Activated CD4-positive, alpha-beta T cell treated with anti-CD3 and anti-CD28 coated beads, Interleukin-2, amount 50 U/mL, for 16 hours (primary cell): Measurements from ENCODE around the gene TCF15.
"Not testable (repeated sequence)": the region's sequence is repeated elsewhere in the genome, so short reads cannot be mapped to it uniquely, and the experiment has no call there.

ENCODE experiments used
- DNase-seq: peaks from one replicate; pipeline ENCODE4 v3.0.0-alpha.2; 2020

Gene TCF15

GRCh38 chr20:610130-611046 lies at the start of gene TCF15:
TSS of gene TCF15 (minus strand) at chr20:610309. CDS start at chr20:610237, 72 bp downstream.
- peak; percentile 6 for DNase-seq

GRCh38 chr20:658731-659291 lies 48.7 kb upstream of the TCF15 start:
- no peak for DNase-seq

- DNase-seq, result no peak
Measured at GRCh38 chr20:658202-658601, 48.1 kb upstream of the TCF15 start.

- no peak for DNase-seq
Measured at GRCh38 chr20:655726-656624, 45.9 kb upstream of the TCF15 start.

- no peak for DNase-seq
Measured at GRCh38 chr20:654417-654750, 44.3 kb upstream of the TCF15 start.

- no peak for DNase-seq
Measured at GRCh38 chr20:653590-654416, 43.7 kb upstream of the TCF15 start.

- DNase-seq, result peak; percentile 85
Measured at GRCh38 chr20:653110-653589, 43.0 kb upstream of the TCF15 start, which contains the start of gene SRXN1. TSS of gene SRXN1 (minus strand) at chr20:653200. CDS start at chr20:653185, 15 bp downstream.

GRCh38 chr20:652615-653109 lies 42.6 kb upstream of the TCF15 start:
- peak; percentile 16 for DNase-seq

- DNase-seq, result peak; percentile 14
Measured at GRCh38 chr20:651713-652614, 41.9 kb upstream of the TCF15 start.

- no peak for DNase-seq
Measured at GRCh38 chr20:650954-651353, 40.8 kb upstream of the TCF15 start.

- no peak for DNase-seq
Measured at GRCh38 chr20:650281-650680, 40.2 kb upstream of the TCF15 start.

GRCh38 chr20:647479-648019 lies 37.4 kb upstream of the TCF15 start:
- no peak for DNase-seq

GRCh38 chr20:646868-647233 lies 36.7 kb upstream of the TCF15 start:
- DNase-seq, result no peak

GRCh38 chr20:646107-646867 lies 36.2 kb upstream of the TCF15 start:
- DNase-seq, result no peak

GRCh38 chr20:645318-646106 lies 35.4 kb upstream of the TCF15 start:
- DNase-seq, result peak; percentile 77

- DNase-seq, result no peak
Measured at GRCh38 chr20:644692-645317, 34.7 kb upstream of the TCF15 start.

GRCh38 chr20:642398-643174 lies 32.5 kb upstream of the TCF15 start:
- no peak for DNase-seq

GRCh38 chr20:642013-642397 lies 31.9 kb upstream of the TCF15 start:
- not testable (repeated sequence) for DNase-seq
